OCI-LY3 (cell line): ENCODE measurements around the gene RNASEH2B.

Experiments
- CTCF ChIP-seq: fragments of 200-600, 300-600 bp; sonication (generic); IDR thresholded peaks from 2 replicates; pipeline ENCODE4 v1.5.1; 2014; ENCODE audit warnings: antibody characterized with exemption, low read length, low read depth
- EZH2phosphoT487 ChIP-seq: fragments of 200-600 bp; shearing (Covaris generic); IDR thresholded peaks from 2 replicates; pipeline ENCODE4 v1.6.1; 2018; ENCODE audit warnings: antibody characterized with exemption, mixed run types, low read depth

DNA sequence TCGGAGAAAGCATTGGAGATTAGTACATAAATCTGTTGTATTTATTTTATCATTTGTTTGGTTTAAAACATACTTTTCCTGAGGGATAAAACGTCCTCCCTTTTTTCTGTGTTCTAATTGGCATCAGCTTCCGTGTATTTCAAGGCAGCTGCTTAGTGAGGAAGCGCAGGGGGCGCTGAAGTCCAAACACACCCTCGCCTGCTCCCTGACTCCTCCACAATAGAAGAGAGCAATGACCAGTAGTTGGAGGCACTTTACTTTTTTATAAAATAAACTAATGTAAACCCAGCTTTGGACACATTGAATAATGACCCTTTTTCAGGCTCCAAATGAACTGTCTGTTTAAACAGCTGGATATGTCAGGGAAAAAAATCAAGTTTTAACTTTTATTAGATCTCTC is 79.9 kb downstream of the RNASEH2B start:
- TF ChIP-seq CTCF: no peak
- no peak for TF ChIP-seq EZH2phosphoT487
